Measurements from ENCODE around the gene DRD4.
A peak's percentile ranks its signal among the peaks of the same experiment; 100 is the strongest.

Gene DRD4

GRCh38 chr11:610146-610801 is 26.8 kb upstream of the DRD4 start:
- no peak for DNase-seq

GRCh38 chr11:611001-611996 is 25.8 kb upstream of the DRD4 start:
- no peak for DNase-seq

- no peak for DNase-seq
These were observed 24.7 kb upstream of the DRD4 start for GRCh38 chr11:612201-612960.

GRCh38 chr11:612961-613300 is 24.1 kb upstream of the DRD4 start:
- no peak for DNase-seq

GRCh38 chr11:613369-613968 is 23.6 kb upstream of the DRD4 start:
- no peak for DNase-seq

GRCh38 chr11:614021-614622 is 22.9 kb upstream of the DRD4 start:
- no peak for DNase-seq

GRCh38 chr11:614623-615503 is 22.2 kb upstream of the DRD4 start:
- DNase-seq: no peak

- peak; percentile 92 for DNase-seq
These were observed 21.4 kb upstream of the DRD4 start, which contains the start of gene IRF7 for GRCh38 chr11:615504-616319. TSS of gene IRF7 (minus strand) at chr11:615950. CDS start at chr11:615364, 586 bp downstream.

GRCh38 chr11:616320-617198 is 20.5 kb upstream of the DRD4 start:
- DNase-seq: no peak

- DNase-seq: no peak
These were observed 19.7 kb upstream of the DRD4 start for GRCh38 chr11:617199-617911.

- DNase-seq: no peak
These were observed 19.0 kb upstream of the DRD4 start for GRCh38 chr11:617912-618682.

GRCh38 chr11:618856-619627 is 18.0 kb upstream of the DRD4 start:
- no peak for DNase-seq

GRCh38 chr11:619628-620050 is 17.4 kb upstream of the DRD4 start:
- no peak for DNase-seq

GRCh38 chr11:620201-620600 is 16.9 kb upstream of the DRD4 start:
- DNase-seq: no peak

- DNase-seq: no peak
These were observed 15.9 kb upstream of the DRD4 start for GRCh38 chr11:620935-621814.

GRCh38 chr11:621838-622237 is 15.2 kb upstream of the DRD4 start:
- no peak for DNase-seq

All from SIG-M5 (cell line).